GM12872 (cell line): ENCODE results near the gene PIPOX.

Source experiments
- CTCF ChIP-seq: IDR thresholded peaks from 3 replicates; pipeline ENCODE4 v1.5.1; 2011; ENCODE audit warnings: low read depth, mild to moderate bottlenecking, low read length, moderate library complexity; ENCODE audit not compliant: insufficient read depth

Gene PIPOX

GRCh38 chr17:29003289-29003688 is 39.7 kb upstream of the PIPOX start:
- TF ChIP-seq CTCF: no peak

GRCh38 chr17:29004081-29004692 is 38.8 kb upstream of the PIPOX start:
- TF ChIP-seq CTCF: no peak

- no peak for TF ChIP-seq CTCF
These were observed 36.9 kb upstream of the PIPOX start, which contains the start of gene SEZ6 for GRCh38 chr17:29005936-29006511. Gene SEZ6, minus strand, starts transcription at chr17:29006033. Its CDS starts 164 bp downstream, at chr17:29005869.

- TF ChIP-seq CTCF: no peak
These were observed 35.5 kb upstream of the PIPOX start for GRCh38 chr17:29007456-29007855.

- TF ChIP-seq CTCF: no peak
These were observed 35.0 kb upstream of the PIPOX start for GRCh38 chr17:29007860-29008455.

- no peak for TF ChIP-seq CTCF
These were observed 34.4 kb upstream of the PIPOX start for GRCh38 chr17:29008591-29008990.

- no peak for TF ChIP-seq CTCF
These were observed 32.8 kb upstream of the PIPOX start for GRCh38 chr17:29010129-29010528.
